HL-60/S4 treated with phorbol 12-myristate 13-acetate at 8.2 ng/mL for 4 days and 3 days (cell line): ENCODE results near the gene CHST14.

ENCODE experiments used
- in situ Hi-C: fragments of 300-500 bp; cut with MboI; formaldehyde crosslinking; loops from 2 replicates; pipeline ENCODE4 v1.15.0; 2022; ENCODE audit warnings: low sequenced_read_pairs

CHST14 gene

DNA sequence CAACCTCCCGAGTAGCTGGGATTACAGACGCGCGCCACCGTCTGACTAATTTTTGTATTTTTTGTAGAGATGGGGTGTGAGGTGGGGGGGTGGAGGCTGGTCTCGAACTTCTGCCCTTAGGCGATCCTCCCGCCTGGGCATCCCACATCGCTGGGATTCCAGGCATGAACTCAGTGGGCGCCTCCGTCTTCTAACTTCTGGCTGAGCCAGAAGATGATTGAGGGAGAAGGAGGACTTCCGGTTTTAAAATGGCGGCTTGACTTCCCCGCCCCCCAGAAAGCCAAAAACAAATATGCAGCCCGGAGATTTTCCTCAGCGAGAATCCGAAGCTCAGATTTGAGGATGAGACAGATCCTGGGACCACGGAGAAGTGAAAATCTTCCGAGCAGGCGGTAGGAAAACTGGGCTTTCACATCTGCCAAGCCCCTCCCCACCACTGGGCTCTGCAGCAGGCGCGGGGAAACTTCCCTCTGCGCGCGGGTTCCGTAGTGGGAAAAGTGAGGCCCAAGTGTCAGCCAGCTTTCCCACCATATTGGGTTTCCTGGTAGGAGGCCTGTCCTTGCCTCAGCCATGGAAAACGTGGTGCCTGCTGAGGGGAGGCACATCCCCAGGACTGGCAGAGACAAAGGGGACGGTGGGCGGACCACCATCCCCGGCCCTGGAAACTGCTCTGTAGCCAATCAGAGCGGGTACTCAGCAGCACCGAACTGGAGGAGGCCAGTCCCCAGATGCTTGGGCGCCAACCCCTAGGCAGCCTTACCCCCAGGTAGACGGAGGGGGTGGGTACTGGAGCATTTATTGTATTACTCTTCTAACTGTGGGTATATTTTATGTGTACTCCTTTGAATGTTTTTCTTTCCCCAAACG is 17.3 kb downstream of the CHST14 start:
- in situ Hi-C loops: no loop called here

DNA sequence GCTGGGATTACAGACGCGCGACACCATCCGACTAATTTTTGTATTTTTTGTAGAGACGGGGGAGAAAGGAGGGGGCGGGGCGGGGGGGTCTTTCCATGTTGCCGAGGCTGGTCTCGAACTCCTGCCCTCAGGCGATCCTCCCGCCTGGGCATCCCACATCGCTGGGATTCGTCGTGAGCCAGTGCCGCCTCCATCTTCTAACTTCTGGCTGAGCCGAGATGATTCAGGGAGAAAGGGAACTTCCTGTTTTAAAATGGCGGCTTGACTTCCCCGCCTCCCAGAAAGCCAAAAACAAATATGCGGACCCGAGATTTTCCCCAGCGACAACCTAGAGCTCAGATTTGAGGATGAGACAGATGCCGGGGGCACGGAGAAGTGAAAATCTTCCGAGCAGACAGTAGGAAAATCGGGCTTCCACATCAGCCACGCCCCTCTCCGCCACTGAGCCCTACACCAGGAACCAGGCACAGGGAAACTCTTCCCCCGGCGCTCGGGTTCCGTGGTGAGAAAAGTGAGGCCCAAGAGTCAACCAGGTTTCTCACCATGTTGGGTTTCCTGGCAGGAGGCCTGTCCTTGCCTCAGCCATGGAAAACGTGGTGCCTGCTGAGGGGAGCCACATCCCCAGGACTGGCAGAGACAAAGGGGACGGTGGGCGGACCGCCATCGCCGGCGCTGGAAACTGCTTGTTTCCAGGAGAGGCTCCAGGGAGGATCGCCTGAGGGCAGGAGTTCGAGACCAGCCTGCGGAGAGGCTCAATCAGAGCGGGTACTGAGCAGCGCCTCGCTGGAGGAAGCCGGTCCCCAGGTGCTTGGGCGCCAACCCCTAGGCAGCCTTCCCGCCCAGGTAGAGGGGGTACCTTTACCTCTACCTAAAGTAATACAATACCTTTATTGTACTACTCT is 18.7 kb downstream of the CHST14 start:
- in situ Hi-C loops: no loop called here

DNA sequence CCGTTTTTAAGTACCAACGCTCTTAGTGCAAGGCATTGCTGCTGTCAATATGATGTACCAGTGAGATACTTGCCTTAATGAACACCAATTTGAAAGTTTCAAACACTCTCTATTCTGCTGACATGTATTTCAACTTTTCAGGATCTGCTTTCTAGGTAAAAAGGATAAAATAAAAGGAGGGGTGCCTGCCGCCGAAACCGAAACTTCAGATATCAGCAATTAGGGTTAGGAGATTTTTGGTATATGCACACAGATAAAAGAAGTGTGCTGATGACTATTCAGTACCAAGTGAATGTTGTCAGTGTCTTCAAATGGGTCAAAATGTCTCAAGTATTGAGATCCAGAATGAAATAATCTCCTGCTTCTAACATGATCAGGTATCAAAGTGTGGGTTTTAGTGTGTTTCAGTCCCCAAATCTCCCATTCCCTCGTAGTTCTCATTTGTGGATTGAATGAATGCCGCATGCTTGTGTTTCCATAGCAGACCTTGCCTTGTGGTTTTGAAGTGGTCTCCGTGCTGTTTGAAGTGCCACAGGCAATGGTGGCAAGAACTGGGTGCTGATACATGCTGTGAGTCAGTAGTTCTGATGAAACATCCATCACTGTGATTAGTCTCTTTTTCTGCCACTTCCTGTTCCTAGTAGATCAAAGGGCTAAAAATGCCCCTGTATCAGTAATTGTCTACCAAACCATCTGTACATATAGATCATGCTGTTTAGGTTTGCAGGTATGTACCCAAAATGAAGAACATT is 22.5 kb downstream of the CHST14 start:
- in situ Hi-C loops: no loop called here

DNA sequence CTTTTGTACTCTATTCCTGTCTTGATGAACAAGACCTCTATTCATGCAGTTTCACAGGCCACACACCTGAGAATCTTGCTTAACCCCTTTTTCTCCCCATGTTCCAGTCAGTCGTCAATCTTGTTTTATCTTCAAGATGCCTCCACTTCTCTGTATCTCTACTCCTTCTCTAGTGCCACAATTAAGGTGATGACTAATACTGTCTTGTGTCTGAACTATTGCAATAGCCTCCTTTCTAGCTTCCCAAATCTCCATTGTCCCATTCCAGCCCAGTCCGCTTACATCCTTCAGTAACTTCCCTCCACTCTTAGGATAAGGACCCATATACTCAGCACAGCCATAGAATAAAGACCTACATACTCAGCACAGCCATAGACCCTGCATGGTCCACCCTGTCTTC is 24.7 kb downstream of the CHST14 start:
- in situ Hi-C loops: no loop called here

DNA sequence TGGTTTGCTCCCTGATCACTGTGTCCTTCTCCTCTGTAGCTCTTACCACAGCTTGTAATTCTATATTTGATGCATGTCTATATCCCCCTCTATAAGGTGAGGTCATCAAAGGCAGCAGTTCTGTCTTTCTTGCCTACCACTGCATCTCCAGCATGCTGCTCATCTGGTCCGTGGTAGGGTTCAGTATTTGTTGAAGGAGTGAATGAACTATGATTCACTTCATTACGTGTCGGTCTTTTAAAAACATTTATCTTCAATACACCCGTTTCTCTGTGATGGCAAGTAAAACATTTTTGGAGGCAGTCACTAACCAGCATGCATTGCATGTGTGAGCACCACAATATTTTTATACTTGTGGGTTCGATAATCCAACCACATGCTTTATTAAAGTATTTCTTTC is 27.6 kb downstream of the CHST14 start:
- in situ Hi-C loops: no loop called here

DNA sequence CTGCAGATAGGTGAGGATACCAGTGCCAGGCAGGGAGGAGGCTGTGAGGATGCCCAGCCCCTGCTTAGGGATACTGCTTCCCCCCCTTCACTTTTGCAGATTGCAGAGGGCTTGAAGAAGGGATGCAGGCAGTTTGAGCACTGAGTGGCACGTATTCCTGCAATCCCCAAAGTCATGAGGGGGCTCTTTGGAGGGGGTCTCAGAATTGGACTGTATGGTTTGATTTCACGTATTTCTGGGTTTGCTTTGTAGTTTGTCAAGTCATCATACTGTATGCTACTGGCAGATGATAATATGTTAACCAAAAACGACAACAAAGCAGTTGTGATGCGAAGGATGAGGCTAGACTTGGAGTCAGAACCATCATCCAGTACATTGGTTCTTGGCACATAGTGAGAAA is 28.1 kb downstream of the CHST14 start:
- in situ Hi-C loops: no loop called here

DNA sequence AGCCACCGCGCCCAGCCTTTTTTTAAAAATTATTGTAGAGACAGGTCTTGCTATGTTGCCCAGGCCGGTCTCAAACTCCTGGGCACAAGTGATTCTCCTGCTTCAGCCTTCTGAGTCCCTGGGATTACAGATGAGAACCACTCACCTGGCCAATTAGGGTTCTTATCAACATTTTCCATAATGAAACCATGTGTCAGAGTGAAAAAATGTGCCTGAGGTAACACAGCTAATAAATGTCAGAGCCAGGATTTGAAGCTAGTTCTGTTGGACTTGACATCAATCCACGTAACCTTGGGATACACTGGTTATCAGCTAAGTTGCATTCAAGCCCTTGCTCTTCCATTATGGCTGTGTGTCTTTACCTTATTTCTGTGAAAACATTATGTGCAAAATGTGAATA is 29.1 kb downstream of the CHST14 start:
- in situ Hi-C loops: no loop called here

DNA sequence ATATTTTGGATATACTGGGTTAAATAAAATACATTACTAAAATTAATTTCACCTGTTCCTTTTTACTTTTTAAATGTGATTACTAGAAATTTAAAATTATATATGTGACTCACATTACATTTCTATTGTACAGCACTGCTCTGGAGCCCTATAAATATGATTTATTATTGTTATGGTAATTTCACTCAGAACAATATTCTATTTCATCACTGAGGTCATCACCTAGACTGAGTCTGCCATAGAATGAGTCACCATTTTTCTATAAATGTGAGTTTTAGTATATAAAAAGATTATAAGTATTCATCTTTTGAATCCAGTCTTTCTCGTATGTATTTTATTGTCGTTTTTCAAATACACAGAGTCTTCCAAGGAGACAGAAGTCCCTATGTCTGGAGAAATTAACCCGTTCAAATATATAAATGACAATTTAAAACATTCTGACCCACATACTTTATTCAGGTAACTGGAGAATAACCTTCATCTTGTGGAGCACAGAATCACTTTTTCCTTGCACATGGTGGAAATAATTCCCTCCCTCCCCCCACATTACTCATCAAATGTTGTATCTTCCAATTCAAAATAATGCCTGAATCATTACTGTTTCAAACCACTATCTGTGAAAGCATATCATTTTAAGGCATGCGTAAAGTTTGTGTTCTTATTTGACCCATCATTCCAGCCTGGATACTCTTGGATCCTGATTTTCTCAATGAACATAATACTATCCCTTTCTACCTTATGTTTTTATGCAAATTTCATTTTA is 30.0 kb downstream of the CHST14 start:
- in situ Hi-C loops: no loop called here

DNA sequence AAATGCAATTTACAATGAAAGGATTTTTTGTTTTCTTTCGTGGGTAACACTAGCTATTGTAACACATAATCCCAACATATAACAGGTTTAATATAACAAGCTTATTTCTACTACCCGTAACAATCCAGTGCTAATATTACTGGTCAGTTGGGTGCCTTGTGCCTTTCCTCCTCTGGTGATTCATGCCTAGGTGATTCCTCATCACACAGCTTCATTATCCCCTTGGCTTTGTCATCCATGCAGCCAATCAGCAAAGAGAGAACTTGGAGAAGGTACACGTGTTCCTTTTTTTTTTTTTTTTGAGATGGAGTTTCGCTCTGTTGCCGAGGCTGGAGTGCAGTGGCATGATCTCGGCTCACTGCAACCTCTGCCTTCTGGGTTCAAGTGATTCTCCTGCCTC is 30.7 kb downstream of the CHST14 start:
- in situ Hi-C loops: no loop called here

DNA sequence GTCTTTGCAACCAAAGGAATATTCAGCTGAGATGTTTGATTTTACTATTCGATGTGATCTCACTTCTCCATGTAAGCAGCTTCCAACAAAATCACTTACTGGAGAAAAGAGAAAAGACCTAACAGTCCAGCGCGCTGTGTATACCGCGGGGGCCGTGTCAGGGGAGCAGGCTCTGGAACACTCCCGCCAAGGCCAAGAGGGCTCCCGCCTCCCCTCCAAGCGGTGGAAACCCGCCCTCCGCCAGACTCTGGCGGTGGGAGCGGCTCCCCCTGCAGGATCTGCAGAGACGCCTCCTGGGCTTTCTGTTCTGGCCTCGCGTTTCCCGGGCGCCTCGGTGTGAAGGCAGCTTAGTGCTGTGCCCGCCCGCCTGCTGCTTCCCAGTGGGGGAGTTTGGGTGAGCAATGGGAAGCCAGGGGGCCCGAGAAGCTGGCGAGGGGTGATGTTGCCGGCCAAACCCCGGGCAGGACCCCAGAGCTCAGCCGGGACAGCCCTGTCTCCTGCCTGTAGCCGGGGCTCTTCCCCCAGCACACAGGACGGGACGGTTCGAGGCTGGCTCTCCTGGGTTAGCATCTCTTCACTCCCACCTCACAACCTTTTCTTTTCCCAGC is 36.3 kb downstream of the CHST14 start:
- in situ Hi-C loops: no loop called here

DNA sequence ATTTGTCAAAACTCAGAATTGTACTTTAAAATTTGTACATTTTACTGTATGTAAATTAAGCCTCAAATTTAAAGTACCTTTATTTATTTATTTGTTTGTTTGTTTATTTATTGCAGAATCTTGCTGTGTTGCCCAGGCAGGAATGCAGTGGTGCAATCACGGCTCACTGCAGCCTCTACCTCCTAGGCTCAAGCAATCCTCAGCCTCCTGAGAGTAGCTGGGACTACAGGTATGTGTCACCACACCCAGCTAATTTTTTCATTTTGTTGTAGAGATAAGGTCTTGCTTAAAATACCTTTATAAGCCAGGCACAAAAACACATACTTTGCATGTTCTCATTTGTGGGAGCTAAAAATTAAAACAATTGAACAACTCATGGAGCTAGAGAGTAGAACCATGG is 37.4 kb downstream of the CHST14 start:
- in situ Hi-C loops: no loop called here

DNA sequence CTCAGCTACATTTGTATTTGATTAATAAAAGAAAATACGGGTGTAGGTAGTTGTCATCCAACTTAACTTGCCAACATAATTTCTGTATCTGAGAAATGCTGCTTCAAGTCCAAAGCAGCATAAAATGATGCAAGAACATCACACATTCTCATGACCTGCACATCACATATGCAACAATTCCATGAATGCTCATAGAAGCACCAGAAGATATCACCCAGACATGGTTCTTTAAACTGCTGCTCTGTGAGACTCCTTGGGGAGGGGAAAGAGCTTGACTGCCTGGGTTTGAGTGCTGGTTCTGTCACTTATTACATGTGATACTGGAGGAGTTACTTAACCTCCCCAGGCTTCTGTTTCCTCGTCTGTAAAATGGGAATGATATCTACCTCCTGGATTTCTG is 39.4 kb downstream of the CHST14 start:
- in situ Hi-C loops: no loop called here

DNA sequence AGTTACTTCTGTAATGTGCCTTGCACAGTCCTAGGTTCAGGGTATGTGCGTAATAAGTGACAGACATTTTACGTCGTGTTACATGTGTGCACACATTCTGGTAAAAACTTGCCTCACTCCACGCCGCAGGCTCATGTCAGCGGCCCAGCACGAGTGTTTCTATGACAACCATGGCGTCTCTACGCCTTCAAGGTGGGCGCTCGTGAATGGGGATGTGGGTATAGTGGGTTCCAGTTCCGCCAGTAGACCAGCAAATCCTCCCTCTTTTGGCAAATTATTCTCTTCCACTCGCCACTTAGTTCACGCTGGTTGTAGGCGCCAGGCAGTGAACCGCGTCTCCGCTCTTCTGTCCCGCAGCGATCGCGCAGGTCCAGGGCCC is 40.3 kb downstream of the CHST14 start:
- in situ Hi-C loops: no loop called here

DNA sequence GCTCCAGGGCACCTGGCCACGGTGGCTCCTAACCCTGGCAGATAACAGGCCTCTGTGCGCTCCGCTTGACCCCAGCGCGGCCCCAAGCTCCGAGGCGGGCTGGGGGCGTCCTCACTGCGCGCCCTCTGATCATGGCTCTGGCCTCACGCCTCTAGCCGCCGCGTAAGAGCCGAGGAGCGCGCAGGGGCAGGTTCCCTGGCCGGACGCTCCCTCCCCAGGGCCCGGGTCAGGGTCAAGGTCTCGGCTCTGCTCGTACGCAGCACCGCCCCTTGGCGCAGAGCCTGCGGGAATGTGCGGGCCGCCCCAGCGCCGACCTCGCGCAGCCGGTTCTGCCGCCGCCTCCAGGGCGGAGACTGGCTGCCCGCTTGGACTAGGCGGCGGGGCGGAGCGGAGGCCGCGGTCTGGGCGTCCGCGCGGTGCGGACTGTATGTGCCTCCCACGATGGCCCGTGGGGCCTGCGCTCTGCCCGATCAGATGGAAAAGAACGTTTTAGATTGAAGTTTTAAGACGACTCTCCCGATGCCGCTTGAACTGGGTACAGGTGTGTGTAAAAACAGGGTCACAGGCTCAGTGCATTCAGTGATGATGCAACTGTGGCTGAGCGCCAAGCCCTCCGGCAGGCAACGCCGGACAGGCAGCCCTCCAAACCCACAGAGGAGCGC is 40.8 kb downstream of the CHST14 start:
- in situ Hi-C loops: no loop called here

DNA sequence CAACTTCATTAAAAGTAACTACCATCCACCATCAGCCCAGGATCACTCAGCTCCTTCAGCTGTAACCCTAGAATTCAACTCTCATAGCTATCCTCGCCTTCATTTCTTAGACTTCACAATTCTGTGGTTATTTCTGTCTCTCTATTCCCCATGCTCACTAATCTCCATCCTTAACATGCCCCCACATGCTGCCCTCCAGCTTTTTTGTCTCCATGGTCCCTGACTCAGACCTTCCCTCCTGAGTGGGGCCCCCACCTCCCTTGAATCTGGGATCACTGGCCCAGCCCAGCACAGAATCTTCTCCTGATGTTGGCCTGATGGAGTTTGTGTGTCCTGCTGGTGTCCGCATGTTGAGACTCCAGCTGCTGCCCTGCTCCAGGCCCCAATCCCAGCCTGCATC is 41.7 kb downstream of the CHST14 start:
- in situ Hi-C loops: no loop called here

DNA sequence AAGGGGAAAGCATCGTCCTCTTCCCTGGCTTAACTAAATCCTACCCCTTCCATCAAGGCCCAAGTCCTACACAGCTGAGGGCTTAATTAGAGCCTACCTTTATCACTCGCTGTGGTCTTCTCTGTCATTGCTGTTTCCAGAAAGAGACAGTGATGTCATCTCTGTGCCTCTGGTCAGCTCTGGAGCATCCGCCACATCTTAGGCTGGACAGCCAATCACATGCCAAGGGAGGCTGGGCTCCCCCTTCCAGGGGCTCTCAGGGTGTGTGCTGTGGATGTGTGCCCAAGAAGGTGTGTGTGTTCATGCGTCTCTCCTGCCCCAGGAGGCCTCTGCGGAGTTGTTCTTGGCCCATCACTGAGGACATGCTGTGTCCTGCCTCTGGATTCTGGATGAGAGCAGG is 42.8 kb downstream of the CHST14 start:
- in situ Hi-C loops: no loop called here

DNA sequence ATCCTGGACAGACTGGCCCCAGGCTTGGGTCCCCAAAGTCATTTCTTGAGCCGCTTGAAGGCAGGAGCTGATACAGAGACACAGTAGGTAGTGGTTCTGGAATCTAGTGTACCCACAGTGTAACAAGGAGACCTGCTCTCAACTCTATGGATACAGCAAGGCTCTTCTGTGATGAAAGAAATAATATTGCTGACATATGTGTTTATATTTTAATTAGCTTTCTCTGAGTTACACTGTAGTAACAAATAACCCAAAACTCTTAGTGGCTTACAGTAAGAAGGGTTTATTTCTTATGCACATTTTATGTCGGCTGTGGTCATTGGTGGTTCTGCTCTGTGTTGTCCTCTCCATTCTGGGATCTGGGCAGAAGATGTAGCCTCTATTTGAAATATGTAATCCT is 45.5 kb downstream of the CHST14 start:
- in situ Hi-C loops: no loop called here
